Fibroblast of pulmonary artery (primary cell): ENCODE data around the gene ARHGAP42.

ENCODE experiments used
- DNase-seq: peaks from one replicate; pipeline ENCODE4 v3.0.0-alpha.2; 2010; ENCODE audit warnings: low read depth
- H3K4me3 ChIP-seq: replicated peaks from 2 replicates; pipeline ENCODE4 v1.5.1; 2011; ENCODE audit warnings: low read depth, mild to moderate bottlenecking, control low read depth, low read length, moderate library complexity
- CTCF ChIP-seq: IDR thresholded peaks from 2 replicates; pipeline ENCODE4 v1.5.1; 2011; ENCODE audit warnings: mild to moderate bottlenecking, control low read depth, low read length, inconsistent platforms; ENCODE audit errors: missing control alignments

Gene ARHGAP42

GRCh38 chr11:100672498-100673033, 14.5 kb upstream of the ARHGAP42 start:
- no peak for DNase-seq
- TF ChIP-seq CTCF, result no peak
- H3K4me3 ChIP-seq, result no peak overlapping the region

GRCh38 chr11:100673063-100673462, 14.0 kb upstream of the ARHGAP42 start:
- TF ChIP-seq CTCF, result no peak

DNA sequence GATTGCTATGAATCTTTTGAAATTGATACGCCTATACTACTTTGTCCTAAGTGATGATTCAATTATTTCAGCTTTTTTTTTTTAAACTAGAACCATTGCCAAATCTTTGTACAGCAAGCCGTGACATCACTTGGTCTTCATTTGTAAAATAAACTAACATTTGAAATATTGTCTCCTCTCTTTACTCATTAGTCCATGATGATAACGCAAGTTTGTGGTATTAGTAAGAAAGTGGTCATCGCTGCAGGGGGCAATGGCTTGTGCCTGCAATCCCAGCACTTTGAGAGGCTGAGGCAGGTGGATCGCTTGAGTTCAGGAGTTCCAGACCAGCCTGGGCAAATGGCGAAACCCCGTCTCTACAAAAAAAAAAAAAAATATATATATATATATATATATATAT, 12.9 kb upstream of the ARHGAP42 start:
- DNase-seq, result no peak
- no peak overlapping the region for H3K4me3 ChIP-seq
- no peak for TF ChIP-seq CTCF

More at GRCh38 chr11:100673063-100673462, 14.0 kb upstream of the ARHGAP42 start:
- H3K4me3 ChIP-seq, result no peak overlapping the region
- DNase-seq, result no peak

GRCh38 chr11:100675115-100675650, 11.9 kb upstream of the ARHGAP42 start:
- no peak overlapping the region for H3K4me3 ChIP-seq
- no peak for DNase-seq
- TF ChIP-seq CTCF, result no peak

DNA sequence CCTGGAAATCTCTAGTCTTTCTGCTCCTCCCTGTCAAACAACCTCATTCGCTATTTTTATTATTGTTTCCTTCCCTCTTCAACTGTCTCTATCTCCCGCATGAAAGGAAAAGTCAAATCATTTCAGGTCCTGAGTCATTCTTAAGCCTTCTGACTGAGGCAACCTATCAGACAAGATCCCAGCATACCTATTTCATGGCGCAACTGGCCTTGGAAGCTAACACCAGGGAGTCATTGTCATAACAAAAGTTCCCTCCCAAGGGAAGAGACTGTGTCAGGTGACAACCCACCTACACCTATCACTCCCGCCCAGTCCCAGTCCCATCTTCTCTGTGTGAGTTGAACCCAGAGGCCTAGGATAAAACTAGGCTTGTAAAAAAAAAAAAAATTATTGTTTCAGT, 10.2 kb upstream of the ARHGAP42 start:
- DNase-seq, result no peak
- no peak for TF ChIP-seq CTCF
- H3K4me3 ChIP-seq, result no peak overlapping the region

DNA sequence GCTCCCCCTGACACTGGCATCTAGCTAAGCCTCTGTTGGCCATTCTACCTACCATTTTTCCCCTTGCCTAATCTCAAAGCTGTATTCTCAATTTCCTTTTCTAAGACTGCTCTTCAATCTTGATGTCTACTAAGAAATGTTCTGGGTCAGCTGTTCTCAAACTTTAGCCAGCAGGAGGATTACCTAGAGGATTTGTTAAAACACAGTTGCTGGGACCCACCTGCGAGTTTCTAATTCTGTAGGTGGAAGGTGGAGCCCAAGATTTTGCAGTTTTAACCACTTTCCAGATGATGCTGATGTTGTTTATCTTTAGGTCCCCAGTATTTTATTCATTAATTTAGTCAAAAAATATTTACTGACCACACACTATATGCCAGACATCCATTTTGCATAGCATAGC, 9.3 kb upstream of the ARHGAP42 start:
- no peak for TF ChIP-seq CTCF
- no peak for DNase-seq

DNA sequence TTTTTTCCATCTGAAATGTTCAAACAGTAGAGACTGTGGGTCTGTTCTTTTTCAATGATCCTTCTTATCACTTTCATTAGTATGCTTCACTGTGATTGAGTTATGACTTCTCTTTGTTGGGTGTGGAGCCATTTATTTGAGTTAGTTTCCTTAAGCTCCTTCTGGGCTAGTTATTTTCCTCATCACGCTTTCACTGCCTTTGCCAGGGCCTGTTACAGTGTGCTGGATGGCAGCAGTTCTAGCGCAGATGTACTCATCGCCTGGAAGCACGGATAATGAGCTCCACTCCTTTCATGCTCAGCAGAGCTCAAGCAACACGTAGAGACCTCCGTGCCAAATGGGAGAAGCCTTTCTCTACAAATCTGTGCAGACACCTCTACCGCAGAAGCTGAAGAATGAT, 7.0 kb upstream of the ARHGAP42 start:
- no peak for TF ChIP-seq CTCF
- no peak for DNase-seq
- H3K4me3 ChIP-seq, result no peak overlapping the region

More for the DNA sequence above, 9.3 kb upstream of the ARHGAP42 start:
- H3K4me3 ChIP-seq, result no peak overlapping the region
